ENCODE data around the gene MAZ.
"Not testable (repeated sequence)": the region's sequence is repeated elsewhere in the genome, so short reads cannot be mapped to it uniquely, and the experiment has no call there.

The MAZ gene

GRCh38 chr16:29784901-29785500, 21.3 kb upstream of the MAZ start:
- DNase-seq, result no peak

DNA sequence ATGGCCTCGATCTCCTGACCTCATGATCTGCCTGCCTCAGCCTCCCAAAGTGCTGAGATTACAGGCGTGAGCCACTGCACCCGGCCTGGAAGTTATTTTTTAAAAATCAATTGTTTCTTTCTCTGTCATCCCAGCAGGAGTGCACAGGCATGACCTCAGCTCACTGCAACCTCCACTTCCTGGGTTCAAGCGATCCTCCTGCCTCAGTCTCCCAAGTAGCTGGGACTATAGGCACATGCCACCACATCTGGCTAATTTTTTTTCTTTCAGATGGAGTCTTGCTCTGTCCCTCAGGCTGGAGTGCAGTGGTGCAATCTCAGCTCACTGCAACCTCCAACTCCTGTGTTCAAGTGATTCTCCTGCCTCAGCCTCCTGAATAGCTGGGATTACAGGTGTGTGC, 19.2 kb upstream of the MAZ start:
- not testable (repeated sequence) for DNase-seq

DNA sequence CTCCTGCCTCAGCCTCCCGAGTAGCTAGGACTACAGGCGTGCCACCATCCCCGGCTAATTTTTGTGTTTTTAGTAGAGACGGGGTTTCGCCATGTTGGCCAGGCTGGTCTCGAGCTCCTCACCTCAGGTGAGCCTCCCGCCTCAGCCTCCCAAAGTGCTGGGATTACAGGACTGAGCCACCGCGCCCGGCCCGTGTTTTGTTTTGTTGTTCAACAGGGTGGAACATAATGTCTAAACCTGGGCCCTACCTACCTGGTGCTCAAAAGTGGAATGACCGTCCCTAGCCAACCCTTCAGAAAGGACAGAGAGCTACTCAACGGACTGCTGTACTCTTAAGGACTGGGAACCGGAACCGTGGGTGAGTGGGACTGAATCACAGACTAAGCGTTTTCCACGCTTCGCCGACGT, 16.6 kb upstream of the MAZ start:
- no peak for DNase-seq

- peak; percentile 97 for DNase-seq
Measured at GRCh38 chr16:29790183-29790948, 16.0 kb upstream of the MAZ start, which contains the start of gene KIF22. TSS of gene KIF22 (plus strand) at chr16:29790751. CDS start at chr16:29790760, 9 bp downstream.

DNA sequence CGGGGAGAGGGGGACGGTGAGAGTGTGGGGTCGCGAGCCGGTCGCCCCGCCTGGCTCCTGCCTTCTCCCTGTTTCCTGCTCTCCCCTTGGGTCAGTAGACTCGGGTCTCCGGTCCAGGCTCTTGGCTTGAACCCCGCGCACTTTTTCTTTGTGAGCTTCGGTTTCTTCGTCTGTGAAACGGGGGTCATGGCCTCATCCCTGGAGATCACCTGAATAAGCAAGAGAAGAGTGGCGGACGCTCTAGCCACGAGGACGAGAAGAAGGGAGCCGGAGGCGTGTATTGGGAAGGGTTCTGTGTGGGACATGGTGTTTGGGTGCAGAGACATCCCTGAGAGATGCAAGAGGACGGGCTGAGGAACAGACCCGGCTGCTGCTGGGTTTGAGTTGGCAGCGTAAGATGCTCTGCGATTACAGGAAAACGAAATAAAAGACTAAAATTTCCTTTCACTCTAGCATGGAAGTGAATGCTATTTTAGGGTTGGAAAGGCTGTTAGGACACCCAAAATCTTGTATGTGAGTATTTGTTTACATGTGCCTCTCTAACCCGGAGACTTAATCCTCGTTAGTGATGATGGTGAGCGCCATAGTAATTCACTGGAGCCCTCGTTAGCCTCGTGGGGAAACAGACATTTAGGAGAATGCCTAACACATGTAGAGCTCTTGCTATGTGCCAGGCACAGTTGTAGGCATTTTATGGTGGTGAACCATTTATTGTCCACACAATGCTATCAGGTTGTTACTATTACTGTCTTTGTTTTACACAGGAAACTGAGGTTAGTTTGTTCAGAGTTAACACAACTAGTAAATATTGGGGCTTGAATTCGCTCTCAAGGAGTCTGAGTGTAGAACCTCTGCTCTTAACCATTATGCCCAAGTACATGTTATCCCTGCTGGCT, 15.1 kb upstream of the MAZ start:
- no peak for DNase-seq

DNA sequence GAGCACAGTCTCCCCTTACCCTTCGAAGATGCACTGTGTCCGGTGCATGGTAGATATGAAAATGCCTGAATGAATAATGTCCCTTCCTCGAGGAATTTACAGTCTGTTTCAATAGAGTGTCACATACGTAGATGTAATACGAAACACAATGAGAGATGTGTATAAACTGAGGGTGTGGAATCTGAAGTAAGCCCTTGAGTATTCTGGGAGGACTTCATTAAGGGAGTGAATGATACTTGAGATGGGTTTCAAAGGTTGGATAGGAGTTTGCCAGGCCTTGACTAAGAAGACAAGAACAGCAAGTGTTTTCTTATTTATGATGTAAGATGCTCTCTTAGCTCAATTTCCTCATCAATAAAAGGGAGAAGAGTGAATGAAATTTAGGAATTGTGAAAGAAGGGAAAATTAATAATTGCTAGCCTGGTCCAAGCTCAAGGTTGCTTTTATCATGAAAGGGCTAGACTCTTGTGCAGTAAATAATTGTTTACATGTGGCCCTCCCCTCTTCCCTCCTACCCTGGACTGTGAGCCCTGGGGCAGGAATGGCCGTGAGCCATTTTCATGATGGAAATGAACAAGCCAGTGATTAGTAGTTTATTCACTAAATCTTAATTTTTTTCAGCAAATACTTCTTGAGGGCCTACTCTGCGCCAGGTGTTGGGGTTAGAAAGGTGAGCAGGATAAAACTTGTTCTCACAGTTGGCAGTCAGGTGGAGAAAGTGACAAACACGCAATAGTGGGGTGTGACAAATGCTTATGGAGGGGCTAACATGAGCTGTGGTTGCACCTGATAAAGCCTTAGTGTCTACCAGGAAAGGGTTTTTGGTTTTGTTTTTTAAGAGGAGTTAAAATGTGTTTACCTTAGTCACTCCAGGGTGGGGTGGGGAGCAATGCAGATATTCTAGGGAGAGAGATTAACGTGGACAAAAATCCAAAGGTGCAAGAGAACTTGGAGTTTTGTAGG, 14.2 kb upstream of the MAZ start:
- DNase-seq, result no peak

GRCh38 chr16:29793153-29793552, 13.2 kb upstream of the MAZ start:
- not testable (repeated sequence) for DNase-seq

DNA sequence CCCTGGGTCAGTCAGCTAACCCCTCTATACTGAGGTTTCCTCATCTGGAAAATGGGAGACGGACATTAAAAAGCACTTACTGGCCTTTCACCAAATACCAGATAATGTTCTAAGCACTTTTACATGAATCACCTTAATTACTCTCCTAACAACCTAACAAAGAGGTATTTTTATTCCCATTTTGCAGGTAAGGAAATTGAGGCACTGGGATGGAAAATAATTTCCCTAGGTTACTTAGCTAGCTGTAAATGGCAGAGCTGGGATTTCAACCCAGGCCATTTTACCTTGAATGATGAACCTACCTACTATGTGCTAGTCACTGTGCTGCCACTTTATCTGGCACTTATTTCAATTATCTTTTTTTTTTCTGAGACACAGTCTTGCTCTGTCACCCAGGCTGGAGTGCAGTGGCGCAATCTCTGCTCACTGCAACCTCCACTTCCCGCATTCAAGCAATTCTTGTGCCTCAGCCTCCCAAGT, 12.1 kb upstream of the MAZ start:
- no peak for DNase-seq

- no peak for DNase-seq
Measured at GRCh38 chr16:29802416-29802935, 3.9 kb upstream of the MAZ start.

DNA sequence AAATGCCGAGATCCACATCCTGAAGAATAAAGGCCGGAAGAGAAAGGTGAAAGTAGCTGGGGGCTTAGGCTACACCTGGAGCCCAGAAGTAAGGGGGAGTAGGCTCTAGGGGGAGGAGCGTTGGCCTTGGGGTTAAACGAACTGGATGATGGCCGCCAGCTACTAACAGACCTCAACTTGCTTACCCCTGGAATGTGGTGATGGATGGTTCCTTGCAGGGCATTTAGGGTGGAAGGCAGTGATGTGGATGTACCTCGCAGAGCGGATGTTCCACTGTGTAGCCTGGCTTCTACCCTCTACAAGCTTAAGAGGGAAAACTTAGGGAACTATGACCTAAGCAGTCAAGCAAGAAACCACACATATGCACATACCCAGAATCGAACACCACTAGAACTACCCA, 2.3 kb upstream of the MAZ start:
- DNase-seq, result no peak

GRCh38 chr16:29804455-29805231, 1.7 kb upstream of the MAZ start:
- no peak for DNase-seq

DNA sequence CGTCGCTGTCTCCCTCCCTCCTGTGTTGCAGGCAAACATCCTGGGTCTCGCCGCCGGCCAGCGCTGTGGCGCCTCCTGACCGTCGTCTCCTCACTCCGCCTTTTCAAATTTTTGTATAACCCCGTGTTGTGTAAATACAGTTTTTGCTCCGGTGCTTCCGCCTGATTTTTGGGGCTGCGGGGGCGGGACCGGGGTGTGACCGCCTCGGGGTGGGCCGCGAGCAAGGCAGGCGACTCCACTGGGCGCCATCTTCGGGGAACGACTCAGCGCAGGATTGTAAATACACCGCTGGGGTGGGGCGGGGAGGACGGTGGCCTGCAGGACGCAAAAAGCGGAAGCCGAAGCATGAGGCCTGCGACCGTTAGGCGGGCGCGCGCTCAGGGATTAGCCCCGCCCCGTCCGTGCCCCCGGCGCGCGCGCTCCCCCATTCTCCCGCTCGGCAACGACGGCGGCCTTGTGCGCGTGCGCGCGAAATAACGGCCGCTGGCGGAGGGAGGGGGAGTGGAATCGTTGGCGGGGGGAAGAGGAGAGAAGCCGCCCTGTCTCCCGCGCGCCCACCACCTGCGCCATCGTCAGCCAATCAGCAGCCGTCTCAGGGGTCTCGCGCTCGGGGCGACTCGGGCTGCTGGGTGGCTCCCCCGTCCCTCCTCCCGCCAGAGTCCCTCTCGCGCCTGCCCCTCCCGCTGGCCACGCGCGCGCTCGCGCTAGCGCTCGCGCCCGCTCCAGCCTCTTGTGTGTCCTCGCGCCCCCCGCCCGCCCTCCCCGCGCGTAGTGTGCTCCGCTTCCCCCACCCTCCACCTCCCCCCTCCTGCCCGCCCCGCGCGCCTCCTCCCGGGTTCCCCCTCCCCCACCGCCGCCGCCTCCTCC, 864 bp upstream of the MAZ start:
- peak; percentile 95 for DNase-seq

GRCh38 chr16:29806641-29807425, 504 bp downstream of the MAZ start:
- peak; percentile 65 for DNase-seq

DNA sequence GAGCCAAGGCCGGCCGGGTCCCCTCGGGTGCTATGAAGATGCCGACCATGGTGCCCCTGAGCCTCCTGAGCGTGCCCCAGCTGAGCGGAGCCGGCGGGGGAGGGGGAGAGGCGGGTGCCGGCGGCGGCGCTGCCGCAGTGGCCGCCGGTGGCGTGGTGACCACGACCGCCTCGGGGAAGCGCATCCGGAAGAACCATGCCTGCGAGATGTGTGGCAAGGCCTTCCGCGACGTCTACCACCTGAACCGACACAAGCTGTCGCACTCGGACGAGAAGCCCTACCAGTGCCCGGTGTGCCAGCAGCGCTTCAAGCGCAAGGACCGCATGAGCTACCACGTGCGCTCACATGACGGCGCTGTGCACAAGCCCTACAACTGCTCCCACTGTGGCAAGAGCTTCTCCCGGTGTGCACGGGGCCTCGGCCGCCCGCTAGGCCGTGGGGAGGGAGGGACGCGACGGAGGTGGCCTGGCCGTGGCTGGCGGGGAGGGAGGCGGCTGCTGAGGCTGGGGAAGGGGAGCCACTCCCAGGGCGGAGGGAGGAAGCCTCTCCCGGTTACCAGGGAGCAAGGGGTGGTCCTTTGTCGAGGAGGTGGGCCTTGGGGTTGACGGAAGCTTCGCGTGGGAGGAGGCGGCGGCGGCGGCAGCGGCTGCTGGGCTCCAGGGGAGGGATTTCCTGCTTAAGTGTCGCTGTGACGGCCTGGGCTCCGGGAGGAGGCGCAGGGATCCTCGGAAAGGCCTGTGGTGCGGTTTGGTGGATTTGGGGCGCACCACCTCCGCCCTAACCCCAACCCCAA, 1.3 kb downstream of the MAZ start:
- peak; percentile 61 for DNase-seq

GRCh38 chr16:29808219-29808900, 2.0 kb downstream of the MAZ start:
- no peak for DNase-seq

DNA sequence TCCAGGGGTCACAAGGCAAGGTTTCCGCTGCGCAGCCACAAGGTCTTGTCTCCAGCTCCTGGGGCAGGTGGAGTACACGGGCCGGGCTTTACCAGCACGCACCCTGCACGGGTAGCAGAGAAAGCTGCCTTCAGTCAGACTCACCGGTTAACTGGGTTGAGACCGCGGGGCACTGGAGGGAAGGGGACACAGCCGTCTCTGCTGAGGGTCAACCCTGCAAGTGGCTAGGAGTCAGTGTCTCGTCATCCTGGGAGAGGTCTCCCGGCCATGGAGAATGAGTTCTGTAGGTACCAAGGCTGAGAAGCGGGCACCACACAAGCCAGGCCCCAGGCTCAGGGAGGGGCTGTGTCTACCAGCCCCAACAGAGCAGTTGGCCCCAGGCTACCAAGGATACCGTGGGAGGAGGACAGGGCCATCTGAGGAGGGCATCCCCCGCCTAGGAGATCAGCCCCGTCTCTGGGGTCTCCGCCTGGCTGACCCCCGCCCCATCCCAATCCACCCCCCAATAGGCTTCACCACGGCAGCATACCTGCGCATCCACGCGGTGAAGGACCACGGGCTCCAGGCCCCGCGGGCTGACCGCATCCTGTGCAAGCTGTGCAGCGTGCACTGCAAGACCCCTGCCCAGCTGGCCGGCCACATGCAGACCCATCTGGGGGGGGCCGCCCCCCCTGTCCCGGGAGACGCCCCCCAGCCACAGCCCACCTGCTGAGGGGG, 2.9 kb downstream of the MAZ start:
- DNase-seq, result no peak

All from NCI-H2107 (cell line).